ENCODE measurements around the gene DPM2. TPM values are rescaled to one million over a fixed set of nuclear protein-coding genes. Genes with fewer than 3 reads are reported as not detected.
A peak's percentile ranks its signal among the peaks of the same experiment; 100 is the strongest.

Gene DPM2
- total RNA-seq, 1 donor from 2014 or later = 26.3 TPM

DNA sequence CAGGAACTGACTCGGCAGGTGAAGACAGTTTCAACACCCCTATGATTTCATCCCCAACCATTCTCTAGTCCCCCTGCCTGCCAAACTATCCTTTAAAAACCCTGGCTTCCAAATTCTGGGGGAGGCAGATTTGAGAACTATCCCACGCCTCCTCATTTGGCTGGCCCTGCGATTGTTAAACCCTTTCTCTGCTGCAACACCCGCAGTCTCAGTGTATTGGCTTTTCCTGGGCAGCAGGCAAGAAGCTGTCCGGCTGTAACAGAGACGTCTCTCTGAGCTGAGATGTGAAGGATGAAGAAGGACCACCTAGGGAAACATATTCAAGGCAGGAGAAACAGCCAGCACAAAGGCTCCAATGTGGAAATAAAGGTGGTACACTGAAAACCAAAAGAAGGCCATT is 44.8 kb downstream of the DPM2 start:
- Mint-ChIP-seq H3K4me3 (ENCODE audit: unreplicated experiment) (no peak overlapping the region), H3K36me3 (ENCODE audit: low read depth) (peaks cover 41% of the 10 kb centered on the region)
- no peak for DNase-seq (ENCODE audit: low spot score)

DNA sequence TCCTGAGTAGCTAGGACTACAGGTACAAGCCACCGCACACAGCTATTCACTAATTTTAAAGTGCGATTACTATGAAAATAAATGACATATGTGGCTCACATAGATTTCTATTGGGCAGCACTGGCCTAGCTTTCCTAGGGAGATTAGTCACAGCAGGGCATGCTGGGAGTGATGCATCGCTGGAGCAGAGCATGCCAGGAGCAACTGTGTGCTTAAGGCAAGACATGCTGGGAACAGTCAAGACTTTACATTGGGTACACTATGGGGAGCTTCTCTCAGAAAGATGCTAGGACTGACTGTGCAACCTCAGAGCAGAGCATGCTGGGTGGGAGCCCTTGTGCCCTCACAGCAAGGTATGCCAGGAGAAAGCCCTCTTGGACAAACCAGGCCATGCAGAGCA is 47.6 kb downstream of the DPM2 start:
- H3K4me1 Mint-ChIP-seq (ENCODE audit: low read depth) = peaks cover 14% of the 10 kb centered on the region
- H3K4me3 Mint-ChIP-seq (ENCODE audit: unreplicated experiment) = no peak overlapping the region
- DNase-seq (ENCODE audit: low spot score) = no peak
- H3K27ac Mint-ChIP-seq (ENCODE audit: unreplicated experiment) = no peak overlapping the region
- H3K9me3 Mint-ChIP-seq (ENCODE audit: low read depth) = no peaks in the 10 kb centered on the region
- TF ChIP-seq, protein P1, sequence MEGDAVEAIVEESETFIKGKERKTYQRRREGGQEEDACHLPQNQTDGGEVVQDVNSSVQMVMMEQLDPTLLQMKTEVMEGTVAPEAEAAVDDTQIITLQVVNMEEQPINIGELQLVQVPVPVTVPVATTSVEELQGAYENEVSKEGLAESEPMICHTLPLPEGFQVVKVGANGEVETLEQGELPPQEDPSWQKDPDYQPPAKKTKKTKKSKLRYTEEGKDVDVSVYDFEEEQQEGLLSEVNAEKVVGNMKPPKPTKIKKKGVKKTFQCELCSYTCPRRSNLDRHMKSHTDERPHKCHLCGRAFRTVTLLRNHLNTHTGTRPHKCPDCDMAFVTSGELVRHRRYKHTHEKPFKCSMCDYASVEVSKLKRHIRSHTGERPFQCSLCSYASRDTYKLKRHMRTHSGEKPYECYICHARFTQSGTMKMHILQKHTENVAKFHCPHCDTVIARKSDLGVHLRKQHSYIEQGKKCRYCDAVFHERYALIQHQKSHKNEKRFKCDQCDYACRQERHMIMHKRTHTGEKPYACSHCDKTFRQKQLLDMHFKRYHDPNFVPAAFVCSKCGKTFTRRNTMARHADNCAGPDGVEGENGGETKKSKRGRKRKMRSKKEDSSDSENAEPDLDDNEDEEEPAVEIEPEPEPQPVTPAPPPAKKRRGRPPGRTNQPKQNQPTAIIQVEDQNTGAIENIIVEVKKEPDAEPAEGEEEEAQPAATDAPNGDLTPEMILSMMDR (IDR thresholded peaks at IDR 0.05) = no peak
- no peaks in the 10 kb centered on the region for H3K27me3 Mint-ChIP-seq (ENCODE audit: low read depth)
- peaks cover 43% of the 10 kb centered on the region for H3K36me3 Mint-ChIP-seq (ENCODE audit: low read depth)

More for the DNA sequence above, 44.8 kb downstream of the DPM2 start:
- Mint-ChIP-seq H3K27ac (ENCODE audit: unreplicated experiment) (no peak overlapping the region), H3K27me3 (ENCODE audit: low read depth) (no peaks in the 10 kb centered on the region), H3K4me1 (ENCODE audit: low read depth) (peaks cover 18% of the 10 kb centered on the region), H3K9me3 (ENCODE audit: low read depth) (no peaks in the 10 kb centered on the region)
- TF ChIP-seq, protein P1 (IDR thresholded peaks at IDR 0.05) = no peak

DNA sequence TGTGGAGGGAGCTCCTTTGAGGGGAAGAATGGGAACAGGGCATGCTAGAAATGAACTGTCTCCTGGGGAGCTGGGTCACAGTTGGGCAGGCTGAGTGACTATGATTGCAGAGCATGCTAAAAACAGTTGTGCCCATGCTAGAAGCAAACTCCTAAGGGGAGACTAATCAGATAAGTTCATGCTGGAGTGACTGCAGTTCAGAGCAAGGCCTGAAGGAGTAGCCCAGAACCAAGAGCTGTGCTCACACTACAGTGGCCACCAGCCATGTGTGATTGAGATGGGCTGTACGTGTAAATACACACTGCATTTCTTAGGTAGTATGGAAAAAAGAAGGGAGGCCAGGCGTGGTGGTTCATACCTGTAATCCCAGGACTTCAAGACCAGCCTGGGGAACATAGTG is 49.9 kb downstream of the DPM2 start:
- TF ChIP-seq, protein P1 (IDR thresholded peaks at IDR 0.05) = peak; percentile 17
- Mint-ChIP-seq H3K27ac (ENCODE audit: unreplicated experiment) (no peak overlapping the region), H3K27me3 (ENCODE audit: low read depth) (no peaks in the 10 kb centered on the region), H3K4me3 (ENCODE audit: unreplicated experiment) (no peak overlapping the region), H3K9me3 (ENCODE audit: low read depth) (no peaks in the 10 kb centered on the region), H3K4me1 (ENCODE audit: low read depth) (peaks cover 29% of the 10 kb centered on the region), H3K36me3 (ENCODE audit: low read depth) (peaks cover 27% of the 10 kb centered on the region)
- DNase-seq (ENCODE audit: low spot score) = no peak

DNA sequence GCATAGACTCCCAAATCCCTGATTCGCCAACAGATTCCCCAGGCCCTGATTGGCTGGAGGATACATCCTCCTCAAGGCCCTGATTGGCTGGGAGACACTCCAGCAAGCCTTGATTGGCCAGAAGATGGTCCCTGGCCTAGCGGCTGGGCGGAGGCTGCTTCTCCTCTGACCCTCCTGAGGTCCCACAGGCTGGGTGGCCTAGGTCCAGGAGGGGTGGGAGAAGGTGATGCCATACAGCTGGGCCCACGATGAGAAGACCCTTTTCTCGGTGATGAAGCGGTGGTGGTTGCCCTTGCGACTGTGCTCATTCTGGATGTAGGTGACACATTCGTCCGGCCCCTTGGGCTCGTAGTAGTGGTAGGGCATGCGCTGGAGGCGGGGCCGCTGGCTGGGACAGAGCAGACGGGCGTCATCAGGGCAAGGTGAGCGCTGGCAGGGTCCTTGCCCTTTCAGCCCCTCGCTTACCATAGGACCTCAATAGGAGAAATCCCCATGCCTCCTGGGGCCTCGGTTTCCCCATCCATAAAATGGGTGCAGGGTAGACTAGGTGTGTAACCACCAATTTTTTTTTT is 51.2 kb downstream of the DPM2 start:
- Mint-ChIP-seq H3K4me1 (ENCODE audit: low read depth) (peaks cover 24% of the 10 kb centered on the region), H3K27me3 (ENCODE audit: low read depth) (no peaks in the 10 kb centered on the region), H3K27ac (ENCODE audit: unreplicated experiment) (no peak overlapping the region), H3K4me3 (ENCODE audit: unreplicated experiment) (no peak overlapping the region), H3K9me3 (ENCODE audit: low read depth) (no peaks in the 10 kb centered on the region), H3K36me3 (ENCODE audit: low read depth) (peaks cover 23% of the 10 kb centered on the region)
- DNase-seq (ENCODE audit: low spot score) = peak; percentile 79
- TF ChIP-seq, protein P1 (IDR thresholded peaks at IDR 0.05) = no peak

DNA sequence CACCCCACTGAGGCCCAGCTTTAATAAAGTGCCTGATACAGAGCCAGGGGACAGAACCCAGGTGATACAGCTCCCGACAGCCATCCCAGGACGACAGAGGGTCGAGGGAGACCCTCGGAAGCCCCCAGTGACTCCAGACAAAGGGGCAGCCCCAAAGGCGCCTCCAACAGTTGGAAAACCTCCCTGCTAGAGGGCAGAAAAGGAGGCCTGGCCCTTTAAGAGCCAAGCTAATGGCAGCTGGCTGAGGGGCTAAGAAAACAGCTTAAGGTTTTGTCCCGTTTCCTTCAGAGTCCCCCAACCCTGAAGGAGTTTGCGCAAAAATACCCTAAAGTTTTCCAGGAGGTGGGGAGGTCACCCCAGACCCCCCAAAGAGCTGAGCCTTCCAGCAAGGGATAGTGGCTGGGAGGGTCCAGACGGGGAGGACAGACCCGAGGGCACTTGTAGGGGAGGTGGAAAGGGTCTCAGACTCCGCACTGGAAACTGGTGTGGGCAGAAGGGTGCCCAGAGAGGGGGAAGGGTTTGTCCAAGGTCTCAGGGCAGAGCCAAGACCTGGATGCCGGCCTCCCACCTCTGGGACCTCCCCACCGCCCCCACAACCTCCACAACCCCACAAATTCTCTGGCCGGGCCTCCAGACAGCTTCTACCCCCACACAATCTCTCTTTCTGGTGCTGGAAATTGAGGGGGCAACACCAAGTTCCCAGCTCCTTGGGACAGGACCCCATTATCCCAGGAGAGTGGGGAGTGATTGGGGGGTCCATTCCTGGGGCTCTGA is 52.0 kb downstream of the DPM2 start:
- no peak for DNase-seq (ENCODE audit: low spot score)
- Mint-ChIP-seq H3K27ac (ENCODE audit: unreplicated experiment) (peak overlapping the region; percentile 87), H3K9me3 (ENCODE audit: low read depth) (no peaks in the 10 kb centered on the region), H3K27me3 (ENCODE audit: low read depth) (no peaks in the 10 kb centered on the region), H3K36me3 (ENCODE audit: low read depth) (peaks cover 21% of the 10 kb centered on the region), H3K4me3 (ENCODE audit: unreplicated experiment) (no peak overlapping the region), H3K4me1 (ENCODE audit: low read depth) (peaks cover 24% of the 10 kb centered on the region)
- TF ChIP-seq, protein P1 (IDR thresholded peaks at IDR 0.05) = no peak

Other genes with a start within 250 kb of the DPM2 start
- 0.27 TPM in 1 of 3 replicates, not detected in the others for gene CFAP157, start 230.9 kb downstream of the DPM2 start, total RNA-seq
- 11.0 to 13.3 TPM (median 11.2 TPM) in 3 replicates for gene PTRH1, start 222.2 kb downstream of the DPM2 start, total RNA-seq
- gene TTC16, start 221.8 kb downstream of the DPM2 start, total RNA-seq = not detected in 3 replicates
- gene TOR2A, start 202.6 kb downstream of the DPM2 start, total RNA-seq = 6.1 to 8.1 TPM (median 6.4 TPM) in 3 replicates
- gene SH2D3C, start 159.2 kb downstream of the DPM2 start, total RNA-seq = 2.5 to 9.9 TPM (median 9.4 TPM) in 3 replicates
- 54.9 to 67.6 TPM (median 60.3 TPM) in 3 replicates for gene CDK9, start 151.8 kb downstream of the DPM2 start, total RNA-seq
- 50.8 to 52.8 TPM (median 50.8 TPM) in 3 replicates for gene FPGS, start 135.0 kb downstream of the DPM2 start, total RNA-seq
- 81.3 to 101 TPM (median 89.5 TPM) in 3 replicates for gene ENG, start 83.2 kb downstream of the DPM2 start, total RNA-seq
- 75.3 to 83.8 TPM (median 77.2 TPM) in 3 replicates for gene AK1, start 60.2 kb downstream of the DPM2 start, total RNA-seq
- gene ST6GALNAC6, start 38.3 kb downstream of the DPM2 start, total RNA-seq = 45.5 to 54.3 TPM (median 47.5 TPM) in 3 replicates
- 22.2 to 25.5 TPM (median 24.4 TPM) in 3 replicates for gene ST6GALNAC4, start 20.8 kb downstream of the DPM2 start, total RNA-seq
- gene PIP5KL1, start 7.1 kb downstream of the DPM2 start, total RNA-seq = 1.4 to 4.3 TPM (median 2.7 TPM) in 3 replicates
- 39.4 to 63.0 TPM (median 61.8 TPM) in 3 replicates for gene EEIG1, start 43.1 kb upstream of the DPM2 start, total RNA-seq
- gene NAIF1, start 129.5 kb upstream of the DPM2 start, total RNA-seq = 6.8 to 8.8 TPM (median 7.8 TPM) in 3 replicates
- 10.6 to 17.6 TPM (median 15.8 TPM) in 3 replicates for gene SLC25A25, start 130.4 kb upstream of the DPM2 start, total RNA-seq
- gene PTGES2, start 189.9 kb upstream of the DPM2 start, total RNA-seq = 43.5 to 53.6 TPM (median 49.3 TPM) in 3 replicates
- gene LCN2, start 211.6 kb upstream of the DPM2 start, total RNA-seq = not detected in 3 replicates
- 78.8 to 85.3 TPM (median 80.2 TPM) in 3 replicates for gene BBLN, start 222.4 kb upstream of the DPM2 start, total RNA-seq

Data from chondrocyte (in vitro differentiated cells).